Upper lobe of left lung (tissue), 6 donors: ENCODE measurements around the gene SMIM29. TPM values are rescaled to one million over a fixed set of nuclear protein-coding genes. Genes with fewer than 3 reads are reported as not detected.

Experiments
- ATAC-seq, 2 donors: fragments of 200-7000 bp; cut with Tn5 transposase; one replicate each; pipeline ENCODE4 v1.9.1; 2022; ENCODE audit warnings: mild to moderate bottlenecking in 2 of 2, moderate library complexity in 2 of 2; ENCODE audit not compliant: low FRiP score in 2 of 2
- DNase-seq, 2 donors: peaks; one replicate each; pipeline ENCODE4 v3.0.0-alpha.2; 2019 to 2020
- H3K27ac ChIP-seq, 4 donors: fragments of 200-600 bp; sonication (generic); one replicate each; pipeline ENCODE4 v1.5.1; 2016 to 2019
- H3K27me3 ChIP-seq, 4 donors: fragments of 200-600 bp; sonication (generic); one replicate each; pipeline ENCODE4 v1.5.1; 2017 to 2019
- H3K36me3 ChIP-seq, 4 donors: fragments of 200-600 bp; sonication (generic); one replicate each; pipeline ENCODE4 v1.5.1; 2016 to 2019
- H3K4me1 ChIP-seq, 4 donors: fragments of 200-600 bp; sonication (generic); one replicate each; pipeline ENCODE4 v1.5.1; 2018 to 2019
- H3K4me3 ChIP-seq, 4 donors: fragments of 200-600 bp; sonication (generic); one replicate each; pipeline ENCODE4 v1.5.1; 2017 to 2019; ENCODE audit warnings: mild to moderate bottlenecking in 2 of 4, moderate library complexity in 1 of 4
- H3K9me3 ChIP-seq, 4 donors: fragments of 200-600 bp; sonication (generic); one replicate each; pipeline ENCODE4 v1.5.1; 2018 to 2019
- EP300 ChIP-seq, 4 donors: sonication (generic); formaldehyde crosslinking; IDR thresholded peaks; one replicate each; pipeline ENCODE4 v1.5.1; 2017; ENCODE audit warnings: antibody characterized with exemption in 4 of 4, control low read depth in 2 of 4
- POLR2A ChIP-seq, 4 donors: fragments of 450-650 bp; IDR thresholded peaks; one replicate each; pipeline ENCODE4 v1.5.1; 2016 to 2017; ENCODE audit warnings: antibody characterized with exemption in 4 of 4, mild to moderate bottlenecking in 2 of 4
- POLR2AphosphoS5 ChIP-seq, 2 donors: sonication (generic); formaldehyde crosslinking; IDR thresholded peaks; one replicate each; pipeline ENCODE4 v1.5.1; 2017; ENCODE audit warnings: antibody characterized with exemption in 2 of 2
- WGBS, 2 donors: methylation state at CpG; one replicate each; pipeline ENCODE4 v1.1.5; 2017 to 2018; 5-methylcytosine and 5-hydroxymethylcytosine counted together
- total RNA-seq, 6 donors: library from RNA; depleted of rRNA in 4 of 6; stranded (reverse); fragments of >200 nt in 4 of 6; gene quantifications; one replicate each; pipeline versions ENCODE4 v1.1.0 to v1.2.1, GENCODE V29; 2016 to 2021
- TF ChIP-seq, protein P1 (sequence below), 6 experiments: fragments of 450-650 bp in 4 of 6; fragments of 200-600 bp in 2 of 6; sonication (generic) in 2 of 6; IDR thresholded peaks; one replicate each; pipeline ENCODE4 v1.5.1; 2016 to 2019; ENCODE audit warnings: antibody characterized with exemption in 6 of 6
- donor health status: DM: no; HTN: no; CAD: no; lungs with moderate emphysema.
- donor health status: DM: no; HTN: yes; CAD: no; lungs with severe emphysema.

The SMIM29 gene
- total RNA-seq, 6 donors from 2014 or later, result 12.6 to 42.2 (median 34.9) TPM

- H3K36me3 ChIP-seq, result no peaks in the 10 kb centered on the region
- TF ChIP-seq EP300 (IDR thresholded peaks at IDR 0.05), result no peak
- TF ChIP-seq, protein P1, sequence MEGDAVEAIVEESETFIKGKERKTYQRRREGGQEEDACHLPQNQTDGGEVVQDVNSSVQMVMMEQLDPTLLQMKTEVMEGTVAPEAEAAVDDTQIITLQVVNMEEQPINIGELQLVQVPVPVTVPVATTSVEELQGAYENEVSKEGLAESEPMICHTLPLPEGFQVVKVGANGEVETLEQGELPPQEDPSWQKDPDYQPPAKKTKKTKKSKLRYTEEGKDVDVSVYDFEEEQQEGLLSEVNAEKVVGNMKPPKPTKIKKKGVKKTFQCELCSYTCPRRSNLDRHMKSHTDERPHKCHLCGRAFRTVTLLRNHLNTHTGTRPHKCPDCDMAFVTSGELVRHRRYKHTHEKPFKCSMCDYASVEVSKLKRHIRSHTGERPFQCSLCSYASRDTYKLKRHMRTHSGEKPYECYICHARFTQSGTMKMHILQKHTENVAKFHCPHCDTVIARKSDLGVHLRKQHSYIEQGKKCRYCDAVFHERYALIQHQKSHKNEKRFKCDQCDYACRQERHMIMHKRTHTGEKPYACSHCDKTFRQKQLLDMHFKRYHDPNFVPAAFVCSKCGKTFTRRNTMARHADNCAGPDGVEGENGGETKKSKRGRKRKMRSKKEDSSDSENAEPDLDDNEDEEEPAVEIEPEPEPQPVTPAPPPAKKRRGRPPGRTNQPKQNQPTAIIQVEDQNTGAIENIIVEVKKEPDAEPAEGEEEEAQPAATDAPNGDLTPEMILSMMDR (IDR thresholded peaks at IDR 0.05), result no peak
- no peak for TF ChIP-seq POLR2AphosphoS5 (IDR thresholded peaks at IDR 0.05)
- TF ChIP-seq POLR2A (IDR thresholded peaks at IDR 0.05), result no peak
- H3K27me3 ChIP-seq, result no peaks in the 10 kb centered on the region
- no peak for DNase-seq
- 86 to 91% methylated on average over 4 of the region's 4 CpGs for WGBS, 2 donors
- H3K27ac ChIP-seq, result no peak overlapping the region
- no peak for ATAC-seq
- H3K4me1 ChIP-seq, result no peaks in the 10 kb centered on the region
- H3K9me3 ChIP-seq, result no peaks in the 10 kb centered on the region
- H3K4me3 ChIP-seq, result no peak overlapping the region
These were observed 35.0 kb downstream of the SMIM29 start for GRCh38 chr6:34213772-34214171.

- no peak for ATAC-seq
- Histone ChIP-seq H3K27me3 (no peaks in the 10 kb centered on the region), H3K27ac (no peak overlapping the region), H3K4me3 (no peak overlapping the region), H3K9me3 (no peaks in the 10 kb centered on the region), H3K36me3 (no peaks in the 10 kb centered on the region), H3K4me1 (no peaks in the 10 kb centered on the region)
- WGBS, 2 donors, result 71 to 82% methylated on average over 3 to 4 of the region's 4 CpGs
- DNase-seq, result no peak
- TF ChIP-seq, protein P1 (IDR thresholded peaks at IDR 0.05), result no peak
- TF ChIP-seq EP300 (IDR thresholded peaks at IDR 0.05), result no peak
- TF ChIP-seq POLR2AphosphoS5 (IDR thresholded peaks at IDR 0.05), result no peak
- no peak for TF ChIP-seq POLR2A (IDR thresholded peaks at IDR 0.05)
These were observed 40.9 kb downstream of the SMIM29 start for GRCh38 chr6:34207695-34208443.

DNA sequence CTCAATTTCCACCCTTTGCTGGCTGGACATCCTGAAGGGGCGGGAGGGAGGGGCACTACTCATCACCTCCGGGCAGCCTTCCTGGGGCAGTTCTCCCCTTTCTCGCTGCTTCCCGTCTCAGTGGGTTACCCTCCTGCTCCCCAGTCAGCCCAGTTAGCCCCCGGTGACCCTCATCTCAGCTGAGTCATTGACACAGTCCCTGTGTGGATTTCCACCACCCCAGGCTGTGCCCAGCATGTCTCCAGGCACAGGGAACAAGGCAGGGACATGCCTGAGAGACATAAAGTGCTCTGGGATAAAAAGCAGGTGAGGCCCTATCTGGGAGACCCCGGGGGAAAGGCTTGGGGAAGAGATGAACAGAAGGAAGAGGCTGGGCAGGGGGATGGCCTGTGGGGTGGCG is 42.1 kb downstream of the SMIM29 start:
- H3K27me3 ChIP-seq, result no peaks in the 10 kb centered on the region
- no peaks in the 10 kb centered on the region for H3K36me3 ChIP-seq
- H3K4me1 ChIP-seq, result no peaks in the 10 kb centered on the region
- no peak for DNase-seq
- TF ChIP-seq POLR2AphosphoS5 (IDR thresholded peaks at IDR 0.05), result no peak
- TF ChIP-seq, protein P1 (IDR thresholded peaks at IDR 0.05), result no peak
- no peak for TF ChIP-seq POLR2A (IDR thresholded peaks at IDR 0.05)
- no peak for TF ChIP-seq EP300 (IDR thresholded peaks at IDR 0.05)
- no peak overlapping the region for H3K4me3 ChIP-seq
- 73 to 80% methylated on average over 7 of the region's 7 CpGs for WGBS, 2 donors
- no peaks in the 10 kb centered on the region for H3K9me3 ChIP-seq
- H3K27ac ChIP-seq, result no peak overlapping the region
- no peak for ATAC-seq

GRCh38 chr6:34205916-34206315 is 42.9 kb downstream of the SMIM29 start:
- Histone ChIP-seq H3K36me3 (no peaks in the 10 kb centered on the region), H3K4me3 (no peak overlapping the region), H3K27ac (no peak overlapping the region), H3K4me1 (no peaks in the 10 kb centered on the region), H3K9me3 (no peaks in the 10 kb centered on the region), H3K27me3 (no peaks in the 10 kb centered on the region)
- ATAC-seq (no peak), DNase-seq (no peak)
- TF ChIP-seq, protein P1 (IDR thresholded peaks at IDR 0.05), result no peak
- TF ChIP-seq EP300 (IDR thresholded peaks at IDR 0.05) (no peak), POLR2A (IDR thresholded peaks at IDR 0.05) (no peak), POLR2AphosphoS5 (IDR thresholded peaks at IDR 0.05) (no peak)
- WGBS, 2 donors, result 91% methylated on average over 2 of the region's 2 CpGs; no CpG with 5 or more reads in 1 of the 2 donors

DNA sequence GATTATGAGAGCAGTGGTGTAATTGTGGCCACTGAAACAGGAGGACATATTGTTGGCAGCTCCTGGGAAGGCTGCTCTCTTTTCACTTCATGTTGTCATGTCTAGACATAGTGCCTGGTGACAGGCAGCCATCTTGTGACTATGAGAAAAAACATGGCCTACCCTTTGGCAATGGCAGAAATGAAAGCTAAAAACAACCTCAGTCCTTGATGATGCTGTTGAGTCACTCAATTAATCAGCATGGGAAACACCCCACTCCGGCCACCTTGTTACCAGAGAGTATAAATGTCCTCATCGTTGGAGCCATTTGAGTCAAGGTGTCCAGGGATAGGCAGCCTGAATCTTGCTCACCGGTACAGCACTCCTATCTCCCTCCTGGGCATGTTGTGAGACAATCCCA is 43.3 kb downstream of the SMIM29 start:
- no peak for DNase-seq

More for the DNA sequence above, 43.3 kb downstream of the SMIM29 start:
- Histone ChIP-seq H3K9me3 (no peaks in the 10 kb centered on the region), H3K36me3 (no peaks in the 10 kb centered on the region), H3K4me1 (no peaks in the 10 kb centered on the region), H3K27ac (no peak overlapping the region), H3K27me3 (no peaks in the 10 kb centered on the region), H3K4me3 (no peak overlapping the region)
- TF ChIP-seq EP300 (IDR thresholded peaks at IDR 0.05) (no peak), POLR2A (IDR thresholded peaks at IDR 0.05) (no peak), POLR2AphosphoS5 (IDR thresholded peaks at IDR 0.05) (no peak)
- TF ChIP-seq, protein P1 (IDR thresholded peaks at IDR 0.05), result no peak
- no peak for ATAC-seq
- 91 to 94% methylated on average over 3 of the region's 3 CpGs for WGBS, 2 donors
